Nephron progenitor cell (in vitro differentiated cells): ENCODE data around the gene TCTN3.
A peak's percentile ranks its signal among the peaks of the same experiment; 100 is the strongest.

Experiments
- DNase-seq: peaks from one replicate; pipeline ENCODE4 v3.0.0; 2021
- H3K27ac Mint-ChIP-seq: 2 replicates; pipeline ENCODE4 v1.8.0; 2021; ENCODE audit warnings: mild to moderate bottlenecking, moderate library complexity, mixed read lengths
- H3K27me3 Mint-ChIP-seq: 2 replicates; pipeline ENCODE4 v1.8.0; 2021; ENCODE audit warnings: mild to moderate bottlenecking, low read depth, mixed read lengths; ENCODE audit not compliant: poor library complexity
- H3K36me3 Mint-ChIP-seq: 2 replicates; pipeline ENCODE4 v1.8.0; 2021; ENCODE audit warnings: low read depth, mixed read lengths
- H3K4me1 Mint-ChIP-seq: 2 replicates; pipeline ENCODE4 v1.8.0; 2021; ENCODE audit warnings: mixed read lengths
- H3K4me3 Mint-ChIP-seq: 2 replicates; pipeline ENCODE4 v1.8.0; 2021; ENCODE audit warnings: mild to moderate bottlenecking, moderate library complexity, mixed read lengths
- H3K9me3 Mint-ChIP-seq: 2 replicates; pipeline ENCODE4 v1.8.0; 2021; ENCODE audit warnings: mild to moderate bottlenecking, moderate library complexity, mixed read lengths
- CTCF ChIP-seq: fragments of 200-600 bp; sonication (generic); IDR thresholded peaks from 2 replicates; pipeline ENCODE4 v1.5.0; 2021; ENCODE audit warnings: antibody characterized with exemption

The TCTN3 gene

GRCh38 chr10:95657250-95657649 lies 36.5 kb downstream of the TCTN3 start:
- Mint-ChIP-seq H3K27me3 (no peaks in the 10 kb centered on the region), H3K9me3 (peaks cover 13% of the 10 kb centered on the region), H3K4me3 (peak overlapping the region; percentile 100), H3K4me1 (peaks cover 33% of the 10 kb centered on the region), H3K36me3 (peaks cover 17% of the 10 kb centered on the region), H3K27ac (no peak overlapping the region)
- TF ChIP-seq CTCF, result no peak
- DNase-seq, result no peak

GRCh38 chr10:95656291-95657164 lies 37.2 kb downstream of the TCTN3 start, which contains the start of gene ALDH18A1:
Gene ALDH18A1, minus strand, starts transcription at chr10:95656711. Its CDS starts 3,334 bp downstream, at chr10:95653377.
- peaks cover 27% of the 10 kb centered on the region for H3K4me1 Mint-ChIP-seq
- TF ChIP-seq CTCF, result no peak
- peak; percentile 94 for DNase-seq
- peak within 1 kb of the TSS; percentile 95 for H3K27ac Mint-ChIP-seq
- no peaks in the 10 kb centered on the region for H3K27me3 Mint-ChIP-seq
- H3K4me3 Mint-ChIP-seq, result peak within 1 kb of the TSS; percentile 100
- H3K9me3 Mint-ChIP-seq, result peaks cover 20% of the 10 kb centered on the region
- peaks cover 24% of the 10 kb centered on the region for H3K36me3 Mint-ChIP-seq

- no peak for DNase-seq
Observed at GRCh38 chr10:95655571-95656290, 38.0 kb downstream of the TCTN3 start.

GRCh38 chr10:95653895-95654294 lies 39.8 kb downstream of the TCTN3 start:
- no peak for TF ChIP-seq CTCF

More at GRCh38 chr10:95655571-95656290, 38.0 kb downstream of the TCTN3 start:
- Mint-ChIP-seq H3K4me1 (peaks cover 28% of the 10 kb centered on the region), H3K36me3 (peaks cover 32% of the 10 kb centered on the region), H3K27me3 (no peaks in the 10 kb centered on the region), H3K4me3 (peak overlapping the region; percentile 100), H3K27ac (peak overlapping the region; percentile 74), H3K9me3 (peaks cover 28% of the 10 kb centered on the region)
- TF ChIP-seq CTCF, result no peak

GRCh38 chr10:95651346-95652060 lies 42.2 kb downstream of the TCTN3 start:
- no peak for TF ChIP-seq CTCF
- Mint-ChIP-seq H3K27ac (no peak overlapping the region), H3K4me1 (peaks cover 32% of the 10 kb centered on the region), H3K36me3 (peaks cover 67% of the 10 kb centered on the region), H3K27me3 (no peaks in the 10 kb centered on the region), H3K9me3 (peaks cover 35% of the 10 kb centered on the region), H3K4me3 (no peak overlapping the region)
- DNase-seq, result no peak

More at GRCh38 chr10:95653895-95654294, 39.8 kb downstream of the TCTN3 start:
- Mint-ChIP-seq H3K27me3 (no peaks in the 10 kb centered on the region), H3K4me1 (peaks cover 37% of the 10 kb centered on the region), H3K4me3 (no peak overlapping the region), H3K36me3 (peaks cover 47% of the 10 kb centered on the region), H3K9me3 (peaks cover 37% of the 10 kb centered on the region), H3K27ac (no peak overlapping the region)
- DNase-seq, result no peak
